ENCODE data around the gene OR51S1.
"Not testable (repeated sequence)": the region's sequence is repeated elsewhere in the genome, so short reads cannot be mapped to it uniquely, and the experiment has no call there.

OR51S1 gene

DNA sequence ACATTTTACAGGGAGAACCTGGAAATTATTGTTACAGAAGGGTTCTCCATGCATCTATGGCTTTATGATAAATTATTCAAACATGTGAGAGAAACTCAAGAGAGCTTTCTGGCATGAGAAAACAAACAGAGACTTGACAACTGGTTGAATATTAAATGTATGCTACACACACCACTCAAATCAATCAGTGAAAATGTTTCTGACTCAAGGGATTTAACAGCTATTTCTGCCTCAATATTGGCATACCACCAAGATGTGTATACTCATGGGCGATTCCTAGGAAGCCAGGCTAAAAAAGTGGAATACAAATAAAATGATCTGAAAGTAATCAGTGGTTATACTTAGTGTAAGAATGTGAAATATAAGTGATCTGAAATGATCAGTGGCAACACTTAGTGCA, 16.8 kb upstream of the OR51S1 start:
- H3K27ac ChIP-seq: no peak overlapping the region
- H4K20me1 ChIP-seq: no peaks in the 10 kb centered on the region
- no peaks in the 10 kb centered on the region for H3K36me3 ChIP-seq
- no peak for TF ChIP-seq Cebpa-rat (IDR thresholded peaks at IDR 0.05)
- H3K9ac ChIP-seq: no peak overlapping the region
- H3K9me3 ChIP-seq (replicated peaks in 1 of 11): peaks cover 6 to 18% (median 8%) of the 10 kb centered on the region in 11 experiments; a peak in 21 of 22 replicates
- H3K4me1 ChIP-seq: peaks cover 0 to 3% (median 0%) of the 10 kb centered on the region in 10 experiments; a peak in 3 of 20 replicates
- no peaks in the 10 kb centered on the region for H3K27me3 ChIP-seq
- H3K4me3 ChIP-seq: no peak overlapping the region
- H3K4me2 ChIP-seq: 0 out of 22 replicates have a peak overlapping the region, but pooled peaks of 1 of the 11 experiments have one; percentile 19

GRCh38 chr11:4863876-4864275, 14.9 kb upstream of the OR51S1 start:
- H3K4me3 ChIP-seq: no peak overlapping the region
- no peak for TF ChIP-seq Cebpa-rat (IDR thresholded peaks at IDR 0.05)
- H3K36me3 ChIP-seq: no peaks in the 10 kb centered on the region

GRCh38 chr11:4862447-4863236, 13.6 kb upstream of the OR51S1 start:
- Histone ChIP-seq H3K36me3 (no peaks in the 10 kb centered on the region), H4K20me1 (no peaks in the 10 kb centered on the region), H3K4me2 (no peak overlapping the region), H3K9ac (no peak overlapping the region), H3K4me3 (no peak overlapping the region), H3K9me3 (replicated peaks in 1 of 11) (peaks cover 6 to 14% (median 8%) of the 10 kb centered on the region in 11 experiments; a peak in 20 of 22 replicates), H3K27me3 (no peaks in the 10 kb centered on the region), H3K4me1 (no peaks in the 10 kb centered on the region), H3K27ac (no peak overlapping the region)
- no peak for TF ChIP-seq Cebpa-rat (IDR thresholded peaks at IDR 0.05)

More at GRCh38 chr11:4863876-4864275, 14.9 kb upstream of the OR51S1 start:
- Histone ChIP-seq H4K20me1 (no peaks in the 10 kb centered on the region), H3K27ac (no peak overlapping the region), H3K9me3 (replicated peaks in 1 of 11) (peaks cover 6 to 18% (median 8%) of the 10 kb centered on the region in 11 experiments; a peak in 21 of 22 replicates), H3K4me1 (no peaks in the 10 kb centered on the region), H3K9ac (no peak overlapping the region), H3K27me3 (no peaks in the 10 kb centered on the region), H3K4me2 (no peak overlapping the region)

GRCh38 chr11:4854286-4854685, 5.3 kb upstream of the OR51S1 start:
- not testable (repeated sequence) for H4K20me1 ChIP-seq; H3K36me3 ChIP-seq; H3K4me1 ChIP-seq; H3K27me3 ChIP-seq; H3K4me3 ChIP-seq; H3K4me2 ChIP-seq; H3K27ac ChIP-seq; H3K9ac ChIP-seq; H3K9me3 ChIP-seq (replicated peaks in 1 of 11)

DNA sequence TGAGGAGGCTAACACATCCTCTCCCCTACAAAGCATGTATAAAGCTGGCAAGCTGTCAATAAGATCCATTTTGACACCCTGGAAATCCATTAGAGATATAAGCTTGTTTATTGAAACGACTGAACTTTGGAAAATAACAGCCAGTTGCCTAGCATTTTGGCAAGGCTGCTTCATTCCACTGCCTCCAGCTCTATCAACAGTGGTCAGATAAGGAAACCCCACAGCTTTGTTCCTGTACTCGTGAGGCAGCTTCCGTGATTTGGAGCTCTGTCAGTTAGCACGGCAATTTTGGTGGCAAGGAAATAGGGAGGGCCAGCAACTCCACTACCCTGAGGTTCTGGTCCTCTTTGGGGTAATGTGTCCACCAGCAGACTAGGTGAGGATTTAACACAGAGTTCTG, 2.0 kb upstream of the OR51S1 start:
- no peaks in the 10 kb centered on the region for H3K9me3 ChIP-seq (replicated peaks in 1 of 11)
- no peak overlapping the region for H3K4me3 ChIP-seq
- H4K20me1 ChIP-seq: no peaks in the 10 kb centered on the region
- no peak overlapping the region for H3K27ac ChIP-seq
- H3K36me3 ChIP-seq: no peaks in the 10 kb centered on the region
- no peaks in the 10 kb centered on the region for H3K4me1 ChIP-seq
- H3K4me2 ChIP-seq: no peak overlapping the region
- H3K27me3 ChIP-seq: no peaks in the 10 kb centered on the region
- TF ChIP-seq Cebpa-rat (IDR thresholded peaks at IDR 0.05): no peak
- H3K9ac ChIP-seq: no peak overlapping the region

DNA sequence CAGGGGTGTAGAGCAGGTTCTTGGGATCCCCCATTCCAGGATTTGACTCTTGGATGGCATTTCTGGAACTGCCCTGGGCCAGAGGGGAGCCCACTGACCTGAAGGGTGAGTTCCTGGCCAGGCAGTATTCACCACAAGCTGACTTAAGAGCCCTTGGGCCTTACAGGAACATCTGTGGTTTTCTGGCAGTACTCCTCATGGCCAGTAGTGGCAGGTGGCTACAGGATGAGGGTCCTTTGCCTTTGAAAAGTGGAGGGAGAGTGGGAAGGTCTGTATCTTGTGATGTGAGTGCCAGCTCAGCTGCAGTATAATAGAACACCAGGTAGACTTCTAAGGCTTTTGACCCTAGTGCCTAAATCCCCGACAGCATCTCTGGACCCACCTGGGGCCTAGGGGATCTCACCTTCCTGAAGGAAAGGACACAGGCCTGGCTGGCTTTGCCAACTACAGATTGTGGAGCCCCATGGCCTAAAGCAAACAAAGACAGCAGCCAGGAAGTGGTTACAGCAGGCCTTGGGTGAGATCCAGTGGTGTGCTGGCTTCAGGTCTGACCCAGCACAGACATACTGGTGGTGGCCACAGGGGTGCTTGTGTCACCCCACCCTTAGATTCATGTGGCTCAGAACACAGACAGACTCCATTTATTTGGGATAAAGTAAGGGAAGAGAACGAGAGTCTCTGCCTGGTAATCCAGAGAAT, 9.0 kb downstream of the OR51S1 start:
- H3K4me2 ChIP-seq: no peak overlapping the region
- no peak for TF ChIP-seq Cebpa-rat (IDR thresholded peaks at IDR 0.05)
- no peak overlapping the region for H3K9ac ChIP-seq
- H3K9me3 ChIP-seq (replicated peaks in 1 of 11): peaks cover 0 to 14% (median 0%) of the 10 kb centered on the region in 11 experiments; a peak in 8 of 22 replicates
- H3K27me3 ChIP-seq: no peaks in the 10 kb centered on the region
- no peaks in the 10 kb centered on the region for H4K20me1 ChIP-seq
- no peak overlapping the region for H3K27ac ChIP-seq
- H3K4me3 ChIP-seq: no peak overlapping the region
- H3K4me1 ChIP-seq: no peaks in the 10 kb centered on the region
- no peaks in the 10 kb centered on the region for H3K36me3 ChIP-seq

- Histone ChIP-seq H3K36me3 (no peaks in the 10 kb centered on the region), H3K27me3 (no peaks in the 10 kb centered on the region), H3K9me3 (replicated peaks in 1 of 11) (no peaks in the 10 kb centered on the region), H3K4me1 (no peaks in the 10 kb centered on the region), H3K9ac (no peak overlapping the region), H3K4me2 (no peak overlapping the region), H3K27ac (no peak overlapping the region), H3K4me3 (no peak overlapping the region), H4K20me1 (no peaks in the 10 kb centered on the region)
- no peak for TF ChIP-seq Cebpa-rat (IDR thresholded peaks at IDR 0.05)
Measured at GRCh38 chr11:4830909-4831308, 18.1 kb downstream of the OR51S1 start.

DNA sequence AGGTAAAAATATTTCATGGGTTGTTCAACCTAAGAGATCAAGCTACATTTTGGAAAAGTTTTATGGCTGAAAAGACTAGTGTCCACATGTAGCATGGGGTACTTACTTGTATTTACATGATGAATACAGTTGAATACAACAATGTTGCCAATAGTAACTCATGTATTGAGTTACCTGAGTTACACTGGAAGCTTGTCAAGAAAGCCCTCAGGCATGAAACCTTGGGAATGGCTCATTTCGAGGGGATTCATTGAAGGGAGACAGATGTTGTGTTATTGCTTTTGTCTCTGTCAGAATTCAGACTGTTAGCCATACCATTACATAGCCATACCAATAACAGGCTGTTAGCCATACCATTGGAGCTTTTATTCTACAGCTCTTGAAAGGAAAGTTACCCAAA, 18.7 kb downstream of the OR51S1 start:
- no peaks in the 10 kb centered on the region for H4K20me1 ChIP-seq
- no peaks in the 10 kb centered on the region for H3K36me3 ChIP-seq
- H3K4me3 ChIP-seq: no peak overlapping the region
- no peaks in the 10 kb centered on the region for H3K9me3 ChIP-seq (replicated peaks in 1 of 11)
- H3K27me3 ChIP-seq: no peaks in the 10 kb centered on the region
- H3K4me2 ChIP-seq: no peak overlapping the region
- no peak overlapping the region for H3K9ac ChIP-seq
- H3K27ac ChIP-seq: no peak overlapping the region
- TF ChIP-seq Cebpa-rat (IDR thresholded peaks at IDR 0.05): no peak
- H3K4me1 ChIP-seq: no peaks in the 10 kb centered on the region

DNA sequence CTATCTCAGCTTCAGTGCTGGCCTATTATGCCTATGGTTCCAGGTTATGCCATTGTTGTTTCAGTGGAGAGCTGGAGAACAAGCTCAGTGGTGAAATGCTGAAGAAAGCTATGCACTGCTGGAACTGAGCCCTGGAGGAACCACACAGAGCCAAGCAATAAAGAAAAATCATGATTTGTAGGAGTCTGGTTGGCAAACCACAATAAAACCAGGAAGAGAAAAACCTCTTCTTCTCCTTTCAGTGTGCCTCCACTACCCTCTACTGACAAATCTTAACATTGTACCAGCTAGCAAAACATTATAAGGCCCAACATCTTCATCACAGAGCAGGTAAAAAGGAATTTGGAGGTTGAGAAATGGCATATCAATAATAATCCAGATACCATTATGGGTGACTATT, 22.6 kb downstream of the OR51S1 start:
- H3K9ac ChIP-seq: no peak overlapping the region
- no peaks in the 10 kb centered on the region for H3K4me1 ChIP-seq
- H3K9me3 ChIP-seq (replicated peaks in 1 of 11): no peaks in the 10 kb centered on the region
- no peak overlapping the region for H3K4me3 ChIP-seq
- H3K4me2 ChIP-seq: no peak overlapping the region
- H3K27ac ChIP-seq: no peak overlapping the region
- TF ChIP-seq Cebpa-rat (IDR thresholded peaks at IDR 0.05): no peak
- no peaks in the 10 kb centered on the region for H3K27me3 ChIP-seq
- H4K20me1 ChIP-seq: no peaks in the 10 kb centered on the region
- no peaks in the 10 kb centered on the region for H3K36me3 ChIP-seq

DNA sequence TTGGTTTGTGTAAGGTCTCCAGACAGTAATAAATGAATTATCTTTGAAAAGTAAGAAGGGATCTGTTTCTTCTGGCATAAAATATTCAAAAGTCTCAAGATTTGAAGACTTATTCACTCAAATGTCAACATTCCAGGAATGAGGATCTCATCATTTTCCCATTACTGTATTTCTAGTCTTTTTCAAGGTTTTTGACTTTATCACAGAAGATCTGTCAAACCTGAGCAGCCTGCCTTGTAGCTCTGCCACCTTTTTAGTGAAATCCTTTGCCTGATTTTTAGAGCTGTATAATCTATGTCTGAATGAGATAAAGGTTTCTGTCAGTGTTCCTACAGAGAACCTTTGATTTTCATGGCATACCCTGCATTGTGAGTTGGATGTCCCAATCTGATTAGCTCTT, 23.9 kb downstream of the OR51S1 start:
- no peak overlapping the region for H3K4me3 ChIP-seq
- H3K9me3 ChIP-seq (replicated peaks in 1 of 11): no peaks in the 10 kb centered on the region
- no peaks in the 10 kb centered on the region for H3K4me1 ChIP-seq
- no peak overlapping the region for H3K9ac ChIP-seq
- H4K20me1 ChIP-seq: no peaks in the 10 kb centered on the region
- TF ChIP-seq Cebpa-rat (IDR thresholded peaks at IDR 0.05): no peak
- H3K4me2 ChIP-seq: no peak overlapping the region
- no peak overlapping the region for H3K27ac ChIP-seq
- no peaks in the 10 kb centered on the region for H3K36me3 ChIP-seq
- H3K27me3 ChIP-seq: no peaks in the 10 kb centered on the region
